Measurements from ENCODE around the gene PKN3.

PKN3 gene

DNA sequence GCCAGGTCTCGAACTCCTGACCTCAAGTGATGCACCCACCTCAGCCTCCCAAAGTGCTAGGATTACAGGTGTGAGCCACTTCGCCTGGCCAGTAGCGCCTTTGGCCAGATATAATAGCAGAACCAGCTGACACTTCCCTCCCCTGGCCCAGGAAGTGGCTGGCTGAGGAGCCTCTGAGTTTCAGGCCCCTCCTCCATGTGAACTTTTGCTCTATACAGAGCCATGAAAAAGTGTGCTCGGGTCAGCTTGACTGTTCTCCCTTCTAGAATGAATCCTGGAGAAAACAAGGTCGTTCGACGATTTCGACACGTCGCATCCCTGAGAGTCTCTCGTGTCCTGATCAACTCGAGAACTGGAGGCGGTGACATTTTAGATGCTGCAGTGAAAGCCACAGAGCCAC, 30.3 kb downstream of the PKN3 start:
- Histone ChIP-seq H3K9ac (no peak overlapping the region), H3K9me3 (no peaks in the 10 kb centered on the region), H3K4me3 (no peak overlapping the region), H4K20me1 (no peaks in the 10 kb centered on the region), H3K27ac (no peak overlapping the region), H3K27me3 (no peaks in the 10 kb centered on the region), H3K36me3 (peaks cover 52% of the 10 kb centered on the region), H3K4me2 (no peak overlapping the region), H3K4me1 (peaks cover 29% of the 10 kb centered on the region)
- TF ChIP-seq Cebpa-rat (IDR thresholded peaks at IDR 0.05), result no peak

GRCh38 chr9:128733256-128733655, 31.0 kb downstream of the PKN3 start:
- Histone ChIP-seq H3K4me2 (no peak overlapping the region), H3K27me3 (no peaks in the 10 kb centered on the region), H3K4me1 (peaks cover 22% of the 10 kb centered on the region), H3K27ac (no peak overlapping the region), H3K9me3 (no peaks in the 10 kb centered on the region), H3K9ac (no peak overlapping the region), H3K4me3 (no peak overlapping the region), H4K20me1 (no peaks in the 10 kb centered on the region), H3K36me3 (peaks cover 52% of the 10 kb centered on the region)
- TF ChIP-seq Cebpa-rat (IDR thresholded peaks at IDR 0.05), result no peak

GRCh38 chr9:128735373-128735772, 33.1 kb downstream of the PKN3 start:
- no peak overlapping the region for H3K4me2 ChIP-seq
- H3K27me3 ChIP-seq, result no peaks in the 10 kb centered on the region
- 0 out of 2 replicates have a peak, but pooled peaks cover 1% of the 10 kb centered on the region for H3K4me1 ChIP-seq
- H3K4me3 ChIP-seq, result no peak overlapping the region
- H3K27ac ChIP-seq, result no peak overlapping the region
- H3K36me3 ChIP-seq, result peaks cover 65% of the 10 kb centered on the region
- no peaks in the 10 kb centered on the region for H4K20me1 ChIP-seq
- H3K9me3 ChIP-seq, result no peaks in the 10 kb centered on the region
- TF ChIP-seq Cebpa-rat (IDR thresholded peaks at IDR 0.05), result no peak
- H3K9ac ChIP-seq, result no peak overlapping the region

DNA sequence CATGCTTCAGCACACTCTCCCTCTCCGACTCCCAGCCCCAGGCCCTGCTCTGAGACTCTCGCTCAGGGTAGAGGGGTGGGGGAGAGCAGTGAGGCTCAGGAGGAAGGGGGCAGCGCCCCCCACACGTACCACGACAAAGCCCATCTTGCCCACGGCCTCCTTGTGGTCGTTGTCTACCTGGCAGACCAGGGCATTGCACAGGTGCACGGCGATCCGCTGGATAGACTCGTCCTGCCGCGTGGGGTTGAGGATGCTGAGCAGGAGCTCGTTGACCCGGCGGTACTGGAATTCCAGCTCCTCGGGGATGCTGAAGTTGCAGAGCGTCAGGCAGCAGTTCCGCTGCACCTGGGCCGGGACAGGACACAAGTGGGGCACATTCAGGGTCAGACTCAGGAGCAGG, 40.1 kb downstream of the PKN3 start:
- Histone ChIP-seq H3K27me3 (no peaks in the 10 kb centered on the region), H3K4me3 (no peak overlapping the region), H3K9ac (no peak overlapping the region)

GRCh38 chr9:128743421-128743820, 41.1 kb downstream of the PKN3 start:
- H3K27me3 ChIP-seq, result no peaks in the 10 kb centered on the region
- no peak overlapping the region for H3K9ac ChIP-seq
- no peak overlapping the region for H3K27ac ChIP-seq
- no peak overlapping the region for H3K4me2 ChIP-seq
- TF ChIP-seq Cebpa-rat (IDR thresholded peaks at IDR 0.05), result no peak
- peaks cover 70% of the 10 kb centered on the region for H3K36me3 ChIP-seq
- no peaks in the 10 kb centered on the region for H3K4me1 ChIP-seq
- no peaks in the 10 kb centered on the region for H3K9me3 ChIP-seq
- H3K4me3 ChIP-seq, result no peak overlapping the region
- no peaks in the 10 kb centered on the region for H4K20me1 ChIP-seq

More for the DNA sequence above, 40.1 kb downstream of the PKN3 start:
- no peak for TF ChIP-seq Cebpa-rat (IDR thresholded peaks at IDR 0.05)
- Histone ChIP-seq H3K27ac (no peak overlapping the region), H3K4me2 (no peak overlapping the region), H3K4me1 (no peaks in the 10 kb centered on the region), H3K36me3 (peaks cover 62% of the 10 kb centered on the region), H4K20me1 (no peaks in the 10 kb centered on the region), H3K9me3 (no peaks in the 10 kb centered on the region)

DNA sequence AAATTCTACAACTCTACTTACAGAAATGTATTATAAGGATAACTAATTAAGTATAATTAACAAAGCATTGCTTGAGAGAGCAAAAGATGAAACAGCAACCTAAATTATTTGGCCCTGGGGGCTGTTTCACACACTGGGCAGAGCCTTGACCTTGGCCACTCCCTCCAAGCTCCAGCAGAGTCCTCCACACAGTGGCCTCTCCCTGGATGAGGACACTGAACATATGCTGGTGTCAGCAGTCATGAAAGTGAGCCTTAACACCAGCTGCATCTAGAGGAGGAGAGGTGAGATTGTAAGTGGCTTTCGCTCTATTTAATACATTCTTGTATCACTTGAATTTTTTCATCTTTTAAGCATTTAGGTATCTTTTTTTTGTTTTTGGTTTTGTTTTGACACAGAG, 44.9 kb downstream of the PKN3 start:
- Histone ChIP-seq H3K4me2 (no peak overlapping the region), H3K27me3 (no peaks in the 10 kb centered on the region), H3K27ac (no peak overlapping the region), H4K20me1 (no peaks in the 10 kb centered on the region), H3K9ac (no peak overlapping the region), H3K36me3 (peaks cover 60% of the 10 kb centered on the region), H3K4me1 (no peaks in the 10 kb centered on the region), H3K4me3 (no peak overlapping the region), H3K9me3 (no peaks in the 10 kb centered on the region)
- no peak for TF ChIP-seq Cebpa-rat (IDR thresholded peaks at IDR 0.05)

- H3K36me3 ChIP-seq, result peaks cover 78% of the 10 kb centered on the region
- no peaks in the 10 kb centered on the region for H3K9me3 ChIP-seq
- H3K4me1 ChIP-seq, result no peaks in the 10 kb centered on the region
- H4K20me1 ChIP-seq, result no peaks in the 10 kb centered on the region
- no peak overlapping the region for H3K4me3 ChIP-seq
- H3K9ac ChIP-seq, result no peak overlapping the region
- H3K4me2 ChIP-seq, result no peak overlapping the region
- no peaks in the 10 kb centered on the region for H3K27me3 ChIP-seq
- H3K27ac ChIP-seq, result no peak overlapping the region
- no peak for TF ChIP-seq Cebpa-rat (IDR thresholded peaks at IDR 0.05)
Measured at GRCh38 chr9:128750926-128751595, 48.8 kb downstream of the PKN3 start.

DNA sequence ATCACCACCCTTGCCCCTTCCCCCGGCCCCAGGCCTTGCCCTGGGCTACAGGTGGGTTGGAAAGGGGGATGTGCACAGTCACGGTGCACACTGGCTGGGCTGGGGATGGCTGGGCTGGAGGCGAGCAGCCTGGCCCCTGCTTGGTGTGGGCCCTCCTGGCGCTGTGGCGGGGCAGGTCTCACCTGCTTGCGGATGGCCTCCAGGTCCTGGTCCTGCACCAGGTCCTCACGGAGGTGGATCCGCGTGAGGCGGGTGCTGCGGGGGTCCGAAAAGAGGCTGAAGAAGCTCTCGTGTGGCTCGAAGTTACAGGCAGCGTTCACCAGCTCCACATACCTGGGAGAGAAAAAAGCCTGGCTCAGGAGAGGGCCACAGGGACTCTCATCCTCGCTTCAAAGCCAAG, 51.3 kb downstream of the PKN3 start:
- Histone ChIP-seq H3K9ac (no peak overlapping the region), H3K4me1 (no peaks in the 10 kb centered on the region), H3K27me3 (no peaks in the 10 kb centered on the region), H3K36me3 (peaks cover 57% of the 10 kb centered on the region), H3K27ac (no peak overlapping the region), H4K20me1 (no peaks in the 10 kb centered on the region; the same call in 1 of the 2 replicates), H3K4me2 (no peak overlapping the region), H3K4me3 (no peak overlapping the region), H3K9me3 (no peaks in the 10 kb centered on the region)
- no peak for TF ChIP-seq Cebpa-rat (IDR thresholded peaks at IDR 0.05)

DNA sequence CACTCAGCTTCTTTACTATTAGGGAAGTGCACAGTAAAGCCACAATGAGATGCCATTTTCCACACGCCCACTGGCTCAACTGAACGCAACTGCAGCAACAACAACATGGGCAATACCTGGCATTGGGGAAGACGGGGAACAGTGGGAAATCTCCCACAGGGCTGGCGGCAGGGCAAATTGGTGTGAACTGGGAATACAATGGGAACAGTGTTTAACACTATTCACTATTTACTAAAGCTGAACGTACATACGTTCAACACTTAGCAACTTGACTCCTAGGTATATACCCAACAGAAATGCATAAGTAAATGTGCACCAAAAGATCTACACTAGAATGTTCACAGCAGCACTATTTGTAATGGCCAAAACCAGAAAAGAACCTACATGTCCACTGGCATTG, 55.3 kb downstream of the PKN3 start:
- Histone ChIP-seq H3K27ac (no peak overlapping the region), H3K9ac (no peak overlapping the region), H3K36me3 (peaks cover 30% of the 10 kb centered on the region), H3K4me1 (no peaks in the 10 kb centered on the region), H4K20me1 (no peaks in the 10 kb centered on the region; the same call in 1 of the 2 replicates), H3K4me2 (no peak overlapping the region), H3K9me3 (no peaks in the 10 kb centered on the region), H3K27me3 (no peaks in the 10 kb centered on the region), H3K4me3 (no peak overlapping the region)
- no peak for TF ChIP-seq Cebpa-rat (IDR thresholded peaks at IDR 0.05)

DNA sequence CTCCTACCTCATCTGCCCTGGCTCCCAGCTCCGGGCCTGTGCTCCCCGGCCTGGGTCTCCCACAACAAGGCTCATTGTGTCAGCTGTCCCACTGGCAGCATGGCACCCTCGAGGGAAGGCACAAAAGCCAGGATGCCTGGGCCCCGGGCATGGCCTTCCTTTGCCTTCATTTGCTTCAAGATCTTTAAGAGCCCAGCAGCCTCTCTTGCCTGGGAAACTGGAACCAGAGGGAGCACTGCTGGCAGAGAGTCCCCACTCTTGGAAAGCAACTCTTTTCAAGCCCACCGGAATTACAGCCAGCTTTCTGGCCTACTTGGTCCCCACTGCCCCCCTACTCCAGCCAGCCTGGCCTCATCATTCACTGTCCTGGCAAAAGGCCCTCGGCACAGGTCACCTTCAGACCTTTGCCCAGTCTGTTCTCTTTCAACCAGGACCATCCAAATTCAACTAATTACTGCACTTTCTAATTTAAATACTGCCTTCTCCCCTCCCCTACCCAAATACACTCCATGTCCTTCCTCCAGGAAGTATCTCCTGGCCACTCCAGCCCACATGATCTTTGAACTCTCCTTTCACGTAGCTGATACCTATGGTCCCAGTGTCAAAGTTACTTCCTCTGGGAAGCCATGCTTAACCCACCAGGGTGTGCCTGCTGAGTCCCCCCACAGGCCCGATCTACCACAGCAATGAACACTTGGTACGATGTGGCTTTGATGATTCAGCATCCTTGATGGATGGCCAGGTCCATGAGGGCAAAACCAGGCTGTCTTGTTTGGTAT, 60.6 kb downstream of the PKN3 start:
- Histone ChIP-seq H3K36me3 (peaks cover 7% of the 10 kb centered on the region; the same call in 1 of the 2 replicates), H3K9ac (no peak overlapping the region), H3K4me2 (no peak overlapping the region), H3K27me3 (no peaks in the 10 kb centered on the region), H4K20me1 (no peaks in the 10 kb centered on the region; the same call in 1 of the 2 replicates), H3K27ac (no peak overlapping the region), H3K4me3 (no peak overlapping the region), H3K9me3 (no peaks in the 10 kb centered on the region), H3K4me1 (no peaks in the 10 kb centered on the region)
- no peak for TF ChIP-seq Cebpa-rat (IDR thresholded peaks at IDR 0.05)

Measured in BLaER1 (cell line).